Measurements from ENCODE around the gene GAS2L1.

GAS2L1 gene

DNA sequence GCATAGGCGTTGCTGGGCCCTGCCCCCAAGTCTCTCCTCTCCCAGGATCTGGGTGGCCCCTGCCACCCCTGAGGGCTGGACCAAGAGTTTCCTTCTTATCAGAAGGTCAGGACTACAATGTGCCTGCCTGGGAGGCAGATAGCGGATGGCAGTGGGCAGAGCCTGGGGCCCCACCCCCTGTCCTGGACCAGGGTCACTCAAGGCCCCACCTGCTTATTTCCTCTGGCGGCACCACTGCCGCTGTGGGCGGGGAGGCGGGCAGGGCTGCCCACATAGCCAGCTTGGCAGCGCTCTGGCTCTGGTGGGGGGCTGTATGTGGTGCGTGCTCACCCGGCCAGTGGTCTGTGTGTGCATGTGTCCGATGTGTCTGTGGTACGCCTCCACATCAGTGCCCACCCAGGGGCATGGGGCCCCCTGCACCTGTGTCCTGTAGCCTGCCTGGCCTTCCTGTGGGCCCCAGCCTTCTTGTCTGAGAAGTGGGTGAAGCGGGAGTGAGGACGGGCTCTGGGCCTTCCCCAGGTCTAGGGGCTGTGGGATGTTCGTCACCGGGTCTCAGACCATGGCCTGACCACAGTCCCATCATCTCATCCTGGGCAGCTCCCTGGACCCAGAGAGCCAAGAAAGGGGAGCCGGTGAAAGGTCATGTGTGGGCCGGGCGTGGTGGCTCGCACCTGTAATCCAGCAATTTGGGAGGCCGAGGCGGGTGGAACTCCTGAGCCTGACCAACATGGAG is 3.0 kb downstream of the GAS2L1 start (continued):
- TF ChIP-seq, protein P1, sequence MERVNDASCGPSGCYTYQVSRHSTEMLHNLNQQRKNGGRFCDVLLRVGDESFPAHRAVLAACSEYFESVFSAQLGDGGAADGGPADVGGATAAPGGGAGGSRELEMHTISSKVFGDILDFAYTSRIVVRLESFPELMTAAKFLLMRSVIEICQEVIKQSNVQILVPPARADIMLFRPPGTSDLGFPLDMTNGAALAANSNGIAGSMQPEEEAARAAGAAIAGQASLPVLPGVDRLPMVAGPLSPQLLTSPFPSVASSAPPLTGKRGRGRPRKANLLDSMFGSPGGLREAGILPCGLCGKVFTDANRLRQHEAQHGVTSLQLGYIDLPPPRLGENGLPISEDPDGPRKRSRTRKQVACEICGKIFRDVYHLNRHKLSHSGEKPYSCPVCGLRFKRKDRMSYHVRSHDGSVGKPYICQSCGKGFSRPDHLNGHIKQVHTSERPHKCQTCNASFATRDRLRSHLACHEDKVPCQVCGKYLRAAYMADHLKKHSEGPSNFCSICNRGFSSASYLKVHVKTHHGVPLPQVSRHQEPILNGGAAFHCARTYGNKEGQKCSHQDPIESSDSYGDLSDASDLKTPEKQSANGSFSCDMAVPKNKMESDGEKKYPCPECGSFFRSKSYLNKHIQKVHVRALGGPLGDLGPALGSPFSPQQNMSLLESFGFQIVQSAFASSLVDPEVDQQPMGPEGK (CRISPR knock-in tag; IDR thresholded peaks at IDR 0.05; ENCODE audit: borderline replicate concordance) = no peak

DNA sequence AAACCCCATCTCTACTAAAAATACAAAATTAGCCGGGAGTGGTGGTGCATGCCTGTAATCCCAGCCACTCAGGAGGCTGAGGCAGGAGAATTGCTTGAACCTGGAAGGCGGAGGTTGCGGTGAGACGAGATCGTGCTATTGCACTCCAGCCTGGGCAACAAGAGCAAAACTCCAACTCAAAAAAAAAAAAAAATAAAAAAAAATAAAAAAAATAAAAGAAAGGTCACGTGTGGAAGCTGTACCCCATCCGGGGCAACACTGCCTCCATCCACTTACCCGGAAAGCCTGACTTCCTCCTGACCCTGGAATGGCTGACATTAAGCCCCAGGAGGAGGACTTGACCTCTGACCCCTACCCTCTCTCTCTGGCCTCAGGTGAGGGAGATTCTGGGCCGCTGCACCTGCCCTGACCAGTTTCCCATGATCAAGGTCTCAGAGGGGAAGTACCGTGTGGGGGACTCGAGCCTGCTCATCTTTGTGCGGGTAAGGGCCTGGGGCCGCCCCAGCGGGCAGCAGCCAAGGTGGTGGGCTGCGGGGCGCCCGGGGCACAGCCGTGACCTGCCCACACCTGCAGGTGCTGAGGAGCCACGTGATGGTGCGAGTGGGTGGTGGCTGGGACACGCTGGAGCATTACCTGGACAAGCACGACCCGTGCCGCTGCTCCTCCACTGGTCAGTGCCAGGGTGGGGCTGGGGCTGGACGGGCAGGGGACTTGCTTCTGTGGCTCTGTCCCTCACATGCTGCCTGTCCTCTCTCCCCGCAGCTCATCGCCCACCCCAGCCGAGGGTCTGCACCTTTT is 3.8 kb downstream of the GAS2L1 start:
- TF ChIP-seq ZNF70 (CRISPR knock-in tag; IDR thresholded peaks at IDR 0.05) = no peak
- TF ChIP-seq SNAI2 (CRISPR knock-in tag; IDR thresholded peaks at IDR 0.05) = no peak
- no peak for TF ChIP-seq ZNF565 (CRISPR knock-in tag; conservative IDR thresholded peaks at IDR 0.05; ENCODE audit: low read depth)
- no peak for TF ChIP-seq ZNF8 (CRISPR knock-in tag; IDR thresholded peaks at IDR 0.05)
- no peak for TF ChIP-seq BACH2 (CRISPR knock-in tag; IDR thresholded peaks at IDR 0.05; ENCODE audit: borderline replicate concordance)
- no peak; the same call in 2 of the 3 replicates for ATAC-seq

DNA sequence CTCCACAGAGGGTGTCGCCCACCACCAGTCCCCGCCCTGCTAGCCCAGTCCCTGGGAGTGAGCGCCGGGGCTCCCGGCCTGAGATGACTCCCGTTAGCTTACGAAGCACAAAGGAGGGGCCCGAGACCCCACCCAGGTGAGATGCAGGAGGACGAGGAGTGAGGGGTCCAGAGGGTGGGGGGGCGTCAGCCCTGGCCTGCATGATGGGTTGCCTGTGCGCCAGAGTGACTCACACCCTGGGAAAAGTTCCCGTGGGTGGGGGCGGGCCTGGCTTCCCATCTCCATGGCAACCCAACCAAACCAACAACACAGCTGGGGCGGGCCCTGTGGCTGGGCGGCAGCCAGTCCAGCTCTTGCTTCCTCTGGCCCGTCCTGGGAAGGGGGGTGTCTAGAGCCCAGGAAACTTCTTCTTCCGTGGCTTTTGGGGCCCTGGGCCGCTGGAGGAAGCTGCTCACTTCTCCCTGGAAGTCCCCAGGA is 4.5 kb downstream of the GAS2L1 start:
- ATAC-seq = peak; percentile 71
- TF ChIP-seq ZNF70 (CRISPR knock-in tag; IDR thresholded peaks at IDR 0.05) (no peak), RARB (CRISPR knock-in tag; IDR thresholded peaks at IDR 0.05) (no peak), TOX (CRISPR knock-in tag; IDR thresholded peaks at IDR 0.05; ENCODE audit: borderline replicate concordance) (no peak)
- TF ChIP-seq, protein P1 (CRISPR knock-in tag; IDR thresholded peaks at IDR 0.05; ENCODE audit: borderline replicate concordance) = peak; percentile 38; the same call in 1 of the 2 replicates

GRCh38 chr22:29311464-29312217 is 5.2 kb downstream of the GAS2L1 start:
- TF ChIP-seq ZFP3 (CRISPR knock-in tag; IDR thresholded peaks at IDR 0.05) = no peak
- no peak for TF ChIP-seq SNAI2 (CRISPR knock-in tag; IDR thresholded peaks at IDR 0.05)
- TF ChIP-seq ISL1 (CRISPR knock-in tag; IDR thresholded peaks at IDR 0.05) = no peak
- no peak for TF ChIP-seq GLIS3 (CRISPR knock-in tag; IDR thresholded peaks at IDR 0.05)
- TF ChIP-seq RARB (CRISPR knock-in tag; IDR thresholded peaks at IDR 0.05) = no peak
- no peak for TF ChIP-seq TCF4 (CRISPR knock-in tag; IDR thresholded peaks at IDR 0.05; ENCODE audit: borderline replicate concordance)
- TF ChIP-seq ZNF8 (CRISPR knock-in tag; IDR thresholded peaks at IDR 0.05) = no peak
- TF ChIP-seq ZNF70 (CRISPR knock-in tag; IDR thresholded peaks at IDR 0.05) = no peak
- TF ChIP-seq TSHZ2 (CRISPR knock-in tag; IDR thresholded peaks at IDR 0.05) = no peak
- no peak for TF ChIP-seq ARNTL (CRISPR knock-in tag; IDR thresholded peaks at IDR 0.05; ENCODE audit: borderline replicate concordance, low read depth)
- no peak for TF ChIP-seq ZFP30 (CRISPR knock-in tag; IDR thresholded peaks at IDR 0.05)
- TF ChIP-seq OSR1 (CRISPR knock-in tag; IDR thresholded peaks at IDR 0.05) = no peak
- no peak for ATAC-seq
